HG03442 (cell line): ENCODE results near the gene HFE.
A peak's percentile ranks its signal among the peaks of the same experiment; 100 is the strongest.
"Not testable (repeated sequence)": the region's sequence is repeated elsewhere in the genome, so short reads cannot be mapped to it uniquely, and the experiment has no call there.

Experiments used
- ATAC-seq: cut with Tn5 transposase; IDR thresholded peaks from one replicate; pipeline ENCODE4 v1.9.1; 2021; ENCODE audit warnings: mild to moderate bottlenecking, moderate library complexity; ENCODE audit not compliant: unreplicated experiment

Gene HFE

GRCh38 chr6:26105842-26106241, 18.6 kb downstream of the HFE start:
- no peak for ATAC-seq

DNA sequence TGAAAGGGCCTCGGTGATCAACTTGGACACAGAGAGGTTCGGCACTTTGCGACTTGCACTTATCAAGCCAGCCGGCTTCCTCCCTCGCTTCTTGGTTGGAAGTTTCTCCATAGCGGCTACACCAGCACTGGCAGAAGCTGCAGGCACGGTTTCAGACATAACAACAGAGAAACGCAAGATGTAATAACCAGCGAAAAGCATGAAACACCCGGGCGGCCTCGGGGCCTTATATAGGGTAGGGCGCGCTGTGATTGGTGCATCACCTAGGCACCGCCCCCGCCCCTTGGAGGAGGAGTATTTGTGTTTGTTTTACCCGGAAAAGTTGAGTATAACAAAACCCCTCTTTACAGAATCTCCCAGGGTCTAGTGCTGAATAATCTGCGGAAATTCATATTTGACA, 20.7 kb downstream of the HFE start:
- ATAC-seq: no peak

GRCh38 chr6:26109772-26110171, 22.5 kb downstream of the HFE start:
- ATAC-seq: no peak

DNA sequence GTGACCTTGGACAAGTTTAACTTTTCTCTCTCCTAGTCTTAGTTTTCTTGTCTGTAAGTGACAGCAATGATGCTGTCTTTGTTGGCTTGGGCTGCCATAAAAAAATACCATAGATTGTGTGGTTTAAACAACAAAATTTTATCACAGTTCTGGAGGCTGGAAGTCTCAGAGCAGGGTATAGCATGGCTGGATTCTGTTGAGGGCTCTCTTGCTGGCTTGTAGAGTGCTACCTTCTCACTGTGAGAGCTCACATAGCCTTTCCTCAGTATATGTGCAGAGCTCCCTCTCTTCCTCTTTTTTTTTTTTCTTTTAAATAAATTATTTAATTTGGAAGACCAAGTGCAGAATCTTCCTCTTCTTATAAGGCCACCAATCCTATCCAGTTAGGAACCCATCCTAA, 26.3 kb downstream of the HFE start:
- no peak for ATAC-seq

DNA sequence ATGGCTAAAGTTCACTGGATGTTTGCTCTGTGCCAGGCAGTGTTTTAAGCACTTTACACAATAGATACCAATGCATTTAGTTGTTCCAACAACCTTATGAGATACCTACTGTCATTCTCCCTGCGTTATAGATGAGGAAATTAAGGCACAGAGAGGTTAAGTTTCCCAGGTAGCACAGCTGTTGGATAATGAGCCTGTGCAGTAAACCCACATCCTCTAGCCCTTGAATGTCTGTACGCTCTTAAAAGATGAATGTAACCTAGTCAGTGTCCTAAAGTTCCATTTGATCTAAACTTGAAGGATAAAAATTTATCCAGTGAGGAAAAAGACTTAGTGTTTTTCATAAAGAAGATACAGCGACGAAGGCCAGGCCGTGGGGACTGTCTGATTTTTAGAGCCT, 28.0 kb downstream of the HFE start:
- ATAC-seq: no peak

GRCh38 chr6:26116267-26116666, 29.0 kb downstream of the HFE start:
- ATAC-seq: no peak

- ATAC-seq: no peak
These were observed 31.8 kb downstream of the HFE start for GRCh38 chr6:26118999-26119398.

DNA sequence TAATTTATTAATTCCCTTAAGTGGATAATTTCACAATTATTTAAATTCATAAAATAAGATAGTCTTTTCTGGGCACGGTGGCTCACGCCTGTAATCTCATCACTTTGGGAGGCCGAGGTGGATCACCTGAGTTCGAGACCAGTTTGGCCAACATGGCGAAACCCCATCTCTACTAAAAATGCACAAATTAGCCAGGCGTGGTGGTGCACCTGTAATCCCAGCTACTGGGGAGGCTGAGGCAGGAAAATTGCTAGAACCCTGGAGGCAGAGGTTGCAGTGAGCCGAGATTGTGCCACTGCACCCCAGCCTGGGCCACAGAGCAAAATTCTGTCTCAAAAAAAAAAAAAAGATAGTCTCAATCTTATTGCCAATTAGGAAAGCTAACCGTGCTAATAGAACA, 32.9 kb downstream of the HFE start:
- ATAC-seq: not testable (repeated sequence)

DNA sequence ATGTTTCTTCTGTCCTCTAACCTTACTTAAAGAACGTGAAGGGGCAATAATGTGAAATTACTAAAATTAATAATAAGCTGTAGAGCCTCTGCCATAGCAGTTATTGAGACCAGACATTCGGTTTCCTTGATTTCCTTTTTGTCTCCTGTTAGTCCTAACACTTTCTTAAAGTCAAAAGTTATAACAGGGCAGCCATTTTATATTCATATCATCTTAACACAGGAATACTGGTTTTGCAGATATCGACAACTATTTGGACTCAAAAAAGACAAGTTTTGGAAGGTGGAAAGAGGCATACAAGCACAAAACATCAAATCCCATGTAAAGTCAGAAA, 33.5 kb downstream of the HFE start:
- ATAC-seq: no peak

- ATAC-seq: no peak
These were observed 34.1 kb downstream of the HFE start for GRCh38 chr6:26121141-26122004.

DNA sequence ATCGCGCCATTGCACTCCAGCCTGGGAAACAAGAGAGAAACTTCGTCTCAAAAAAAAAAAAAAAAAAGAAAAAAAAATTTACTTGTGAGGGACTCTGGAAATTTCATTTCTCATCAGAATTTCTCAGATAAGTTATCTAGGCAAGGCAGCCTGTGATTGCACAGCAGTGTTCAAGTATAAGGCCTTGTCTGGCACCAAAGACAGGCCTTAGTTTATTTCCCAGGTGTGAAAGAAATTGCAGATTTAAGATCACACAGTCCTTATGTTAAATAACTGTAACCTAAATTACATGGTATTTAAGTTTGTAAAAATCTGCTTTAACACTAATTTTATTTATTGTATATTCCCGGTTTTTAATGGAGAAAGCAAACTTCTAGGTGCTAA, 34.8 kb downstream of the HFE start:
- ATAC-seq: no peak

GRCh38 chr6:26122402-26122792, 35.2 kb downstream of the HFE start:
- ATAC-seq: no peak

DNA sequence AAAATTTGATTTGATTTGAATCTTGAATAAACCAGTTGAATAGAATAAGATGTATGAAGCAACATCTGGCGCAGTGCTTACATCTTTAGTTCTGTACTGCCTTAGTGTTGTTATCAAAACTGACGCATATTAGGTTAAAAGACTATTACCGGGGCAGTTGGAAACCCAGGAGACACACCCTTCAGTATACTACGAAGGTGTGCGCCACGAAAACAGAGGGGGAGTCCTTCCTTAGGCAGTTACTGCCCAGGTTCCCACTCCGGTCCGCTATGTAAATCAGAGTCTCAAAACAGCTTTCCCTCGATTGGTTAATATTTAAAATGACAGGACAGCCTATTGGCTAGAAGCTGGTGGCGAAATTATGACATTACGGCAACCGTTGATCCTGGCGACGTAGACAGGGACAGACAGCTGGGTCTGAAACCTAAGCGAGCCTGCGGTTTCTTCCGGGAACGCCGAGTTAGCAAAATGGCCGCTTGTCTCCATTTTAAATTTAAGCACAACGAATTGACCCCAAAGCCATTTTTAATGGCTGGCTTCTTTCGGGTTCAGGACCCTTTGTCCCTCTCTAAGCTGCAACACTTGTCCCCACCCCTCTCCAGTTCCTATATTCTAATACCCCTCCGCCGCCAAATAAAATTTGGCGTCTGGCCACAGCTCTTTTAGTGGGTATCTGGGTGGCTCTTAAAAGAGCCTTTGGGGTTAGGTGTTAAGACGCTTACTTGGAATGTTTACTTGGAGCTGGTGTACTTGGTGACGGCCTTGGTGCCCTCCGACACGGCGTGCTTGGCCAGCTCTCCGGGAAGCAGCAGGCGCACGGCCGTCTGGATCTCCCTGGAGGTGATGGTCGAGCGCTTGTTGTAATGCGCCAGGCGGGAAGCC, 35.8 kb downstream of the HFE start:
- peak; percentile 49 for ATAC-seq

DNA sequence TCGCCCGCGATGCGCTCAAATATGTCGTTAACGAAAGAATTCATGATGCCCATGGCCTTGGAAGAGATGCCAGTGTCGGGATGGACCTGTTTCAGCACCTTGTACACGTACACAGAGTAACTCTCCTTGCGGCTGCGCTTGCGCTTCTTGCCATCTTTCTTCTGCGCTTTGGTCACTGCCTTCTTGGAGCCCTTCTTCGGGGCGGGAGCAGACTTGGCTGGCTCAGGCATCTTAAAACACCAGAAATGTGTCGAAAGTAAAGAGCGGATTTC, 36.4 kb downstream of the HFE start:
- ATAC-seq: no peak

- peak; percentile 74 for ATAC-seq
These were observed 36.9 kb downstream of the HFE start for GRCh38 chr6:26123947-26124780.

- ATAC-seq: no peak
These were observed 37.8 kb downstream of the HFE start for GRCh38 chr6:26124781-26125685.

GRCh38 chr6:26126394-26127235, 39.4 kb downstream of the HFE start:
- ATAC-seq: no peak

DNA sequence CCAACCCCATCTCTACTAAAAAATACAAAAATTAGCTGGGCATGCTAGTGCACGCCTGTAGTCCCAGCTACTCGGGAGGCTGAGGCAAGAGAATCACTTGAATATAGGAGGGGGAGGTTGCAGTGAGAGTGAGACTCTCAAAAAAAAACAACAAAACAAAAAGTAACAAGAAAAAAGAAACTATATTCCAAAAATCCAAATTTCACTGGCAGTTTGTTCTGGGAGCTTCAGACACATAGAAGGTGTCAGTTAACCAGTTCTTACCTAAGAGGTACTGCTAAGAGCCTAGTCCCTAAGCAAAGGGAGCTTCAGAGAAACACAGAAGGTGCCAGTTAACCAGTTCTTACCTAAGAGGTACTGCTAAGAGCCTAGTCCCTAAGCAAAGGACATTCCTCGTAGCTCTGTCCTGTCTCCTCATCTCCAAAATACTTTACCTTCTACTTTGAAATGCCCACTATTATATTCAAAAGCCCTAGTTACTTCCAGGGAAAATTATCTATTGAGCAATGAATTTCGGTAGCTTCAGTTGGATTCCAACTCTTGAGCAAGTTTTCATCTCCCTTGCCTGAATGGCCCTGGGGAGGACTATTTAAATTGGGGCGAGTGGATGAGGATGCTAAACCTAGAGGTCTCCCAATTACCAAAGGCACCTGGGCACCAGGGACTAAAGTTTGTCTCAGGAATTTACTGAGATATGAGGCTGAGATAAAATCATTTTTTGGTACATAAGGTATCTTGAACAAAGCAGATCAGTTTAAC, 41.0 kb downstream of the HFE start:
- no peak for ATAC-seq

DNA sequence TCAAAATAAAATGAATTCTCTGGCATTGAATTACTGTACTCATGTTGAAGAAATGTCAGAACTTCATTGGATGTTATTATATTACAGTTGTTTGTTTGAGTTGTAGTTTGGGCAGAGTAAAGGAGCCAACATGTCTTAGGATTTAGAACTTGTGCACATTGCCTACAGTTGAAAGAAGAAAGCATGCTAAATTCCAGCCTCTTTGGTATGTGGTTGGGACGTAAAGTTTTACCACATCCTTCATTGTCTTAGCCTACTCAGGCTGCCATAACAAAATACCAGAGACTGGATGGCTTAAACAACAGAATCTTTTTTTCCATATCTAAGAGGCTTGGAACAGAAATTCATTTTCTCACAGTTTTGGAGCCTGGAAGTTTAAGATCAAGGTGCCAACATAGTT, 42.4 kb downstream of the HFE start:
- ATAC-seq: no peak
